Breast epithelium (tissue), 3 donors: ENCODE results near the gene GDAP1L1.

Experiments
- CTCF ChIP-seq, 3 donors: fragments of 450-650 bp; IDR thresholded peaks; one replicate each; pipeline ENCODE4 v1.5.1; 2016 to 2017; ENCODE audit warnings: antibody characterized with exemption in 3 of 3, mild to moderate bottlenecking in 3 of 3, moderate library complexity in 3 of 3
- POLR2A ChIP-seq: fragments of 450-650 bp; IDR thresholded peaks from one replicate; pipeline ENCODE4 v1.6.1; 2016; ENCODE audit warnings: antibody characterized with exemption, mild to moderate bottlenecking, moderate library complexity

DNA sequence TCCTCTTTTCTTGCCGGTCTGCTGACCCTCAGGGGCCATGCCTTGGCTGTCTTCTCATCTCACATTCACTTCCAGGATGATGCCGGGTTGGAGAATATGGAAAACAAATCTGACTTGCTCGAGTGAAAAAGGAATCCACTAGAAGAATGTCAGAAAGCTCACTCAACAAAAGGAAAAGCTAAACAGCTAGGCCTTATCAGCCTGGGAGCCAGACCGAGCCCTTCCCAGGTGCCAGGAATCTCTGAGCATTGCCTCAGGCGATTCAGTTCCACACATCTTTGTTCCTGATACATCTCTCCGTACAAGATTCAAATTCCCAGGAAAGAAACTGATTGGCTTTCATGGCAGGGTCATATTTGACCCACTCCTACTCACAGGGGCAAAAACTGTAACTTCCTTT is 27.3 kb upstream of the GDAP1L1 start:
- TF ChIP-seq POLR2A (no peak), CTCF (IDR thresholded peaks at IDR 0.05) (no peak)
